HEK293 (cell line): ENCODE measurements around the gene ZNF285.

Experiments used
- ZBTB1 ChIP-seq: fragments of 450-650 bp; formaldehyde crosslinking; IDR thresholded peaks from 2 replicates; pipeline ENCODE4 v1.5.1; 2016; ENCODE audit warnings: missing biosample characterization, missing genetic modification characterization
- ZBTB17 ChIP-seq: fragments of 450-650 bp; formaldehyde crosslinking; IDR thresholded peaks from 2 replicates; pipeline ENCODE4 v1.5.1; 2016; ENCODE audit warnings: missing biosample characterization, missing genetic modification characterization
- ZFP37 ChIP-seq: fragments of 450-650 bp; formaldehyde crosslinking; IDR thresholded peaks from 2 replicates; pipeline ENCODE4 v1.5.1; 2016; ENCODE audit warnings: missing biosample characterization, missing genetic modification characterization
- ZNF19 ChIP-seq: fragments of 450-650 bp; formaldehyde crosslinking; IDR thresholded peaks from 2 replicates; pipeline ENCODE4; 2016; ENCODE audit warnings: missing biosample characterization, missing genetic modification characterization, low read depth
- ZNF416 ChIP-seq: fragments of 450-650 bp; formaldehyde crosslinking; IDR thresholded peaks from 2 replicates; pipeline ENCODE4 v1.5.1; 2016; ENCODE audit warnings: missing biosample characterization, missing genetic modification characterization
- ZNF423 ChIP-seq: fragments of 450-650 bp; formaldehyde crosslinking; IDR thresholded peaks from 2 replicates; pipeline ENCODE4 v1.5.1; 2016; ENCODE audit warnings: missing biosample characterization, missing genetic modification characterization
- ZNF701 ChIP-seq: fragments of 450-650 bp; formaldehyde crosslinking; IDR thresholded peaks from 2 replicates; pipeline ENCODE4 v1.5.1; 2016; ENCODE audit warnings: missing biosample characterization, missing genetic modification characterization
- TF ChIP-seq, protein P1 (sequence below): fragments of 450-650 bp; formaldehyde crosslinking; IDR thresholded peaks from 2 replicates; pipeline ENCODE4 v1.5.1; 2016; ENCODE audit warnings: missing biosample characterization, missing genetic modification characterization
- TF ChIP-seq, protein P2 (sequence below): fragments of 450-650 bp; formaldehyde crosslinking; IDR thresholded peaks from 2 replicates; pipeline ENCODE4 v1.5.1; 2016; ENCODE audit warnings: missing biosample characterization, missing genetic modification characterization
- TF ChIP-seq, protein P3 (sequence below): sonication (generic); formaldehyde crosslinking; IDR thresholded peaks from 2 replicates; pipeline ENCODE4 v1.8.1; 2022; ENCODE audit warnings: mild to moderate bottlenecking, moderate library complexity, missing genetic modification reagents
- TF ChIP-seq, protein P4 (sequence below): fragments of 450-650 bp; formaldehyde crosslinking; IDR thresholded peaks from 2 replicates; pipeline ENCODE4 v1.5.1; 2016; ENCODE audit warnings: missing biosample characterization, missing genetic modification characterization
- TF ChIP-seq, protein P5 (sequence below): fragments of 450-650 bp; formaldehyde crosslinking; IDR thresholded peaks from 2 replicates; pipeline ENCODE4; 2016; ENCODE audit warnings: missing biosample characterization, missing genetic modification characterization
- TF ChIP-seq, protein P6 (sequence below): fragments of 450-650 bp; formaldehyde crosslinking; IDR thresholded peaks from 2 replicates; pipeline ENCODE4 v1.5.1; 2017; ENCODE audit warnings: missing biosample characterization, missing genetic modification characterization
- TF ChIP-seq, protein P7 (sequence below): fragments of 450-650 bp; formaldehyde crosslinking; IDR thresholded peaks from 2 replicates; pipeline ENCODE4 v1.5.1; 2017; ENCODE audit warnings: missing biosample characterization, missing genetic modification characterization

DNA sequence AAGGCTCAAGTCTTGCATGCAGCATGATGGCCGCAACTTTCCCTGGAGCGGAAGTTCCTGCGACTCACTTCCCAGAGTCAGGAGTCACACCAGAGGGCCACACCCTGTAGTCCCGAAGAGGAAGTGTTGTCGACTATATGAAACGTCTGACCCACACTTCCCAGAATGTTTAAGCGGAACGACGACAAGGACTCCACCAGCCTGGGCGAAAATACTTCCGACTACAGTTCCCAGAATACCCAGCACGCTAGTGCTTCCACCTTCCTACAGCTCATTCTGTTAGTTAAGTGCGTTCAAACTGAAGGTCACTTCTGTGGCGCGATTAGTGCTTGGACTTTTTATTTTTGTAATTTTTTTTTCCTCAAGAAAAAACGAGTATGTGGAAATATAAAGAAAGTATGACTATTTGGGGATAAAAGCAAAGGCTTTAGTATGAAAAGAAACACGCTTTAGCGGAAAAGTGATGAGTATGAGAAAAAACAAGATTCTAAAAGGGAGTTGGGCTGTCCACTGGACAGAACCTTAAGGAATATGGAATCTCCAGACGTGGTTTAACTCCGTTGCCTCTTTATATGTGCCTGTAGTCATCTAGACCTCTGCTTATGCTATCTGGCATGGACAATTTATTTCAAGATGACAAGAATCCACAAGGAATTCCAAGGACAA, 29.5 kb downstream of the ZNF285 start:
- TF ChIP-seq, protein P1, sequence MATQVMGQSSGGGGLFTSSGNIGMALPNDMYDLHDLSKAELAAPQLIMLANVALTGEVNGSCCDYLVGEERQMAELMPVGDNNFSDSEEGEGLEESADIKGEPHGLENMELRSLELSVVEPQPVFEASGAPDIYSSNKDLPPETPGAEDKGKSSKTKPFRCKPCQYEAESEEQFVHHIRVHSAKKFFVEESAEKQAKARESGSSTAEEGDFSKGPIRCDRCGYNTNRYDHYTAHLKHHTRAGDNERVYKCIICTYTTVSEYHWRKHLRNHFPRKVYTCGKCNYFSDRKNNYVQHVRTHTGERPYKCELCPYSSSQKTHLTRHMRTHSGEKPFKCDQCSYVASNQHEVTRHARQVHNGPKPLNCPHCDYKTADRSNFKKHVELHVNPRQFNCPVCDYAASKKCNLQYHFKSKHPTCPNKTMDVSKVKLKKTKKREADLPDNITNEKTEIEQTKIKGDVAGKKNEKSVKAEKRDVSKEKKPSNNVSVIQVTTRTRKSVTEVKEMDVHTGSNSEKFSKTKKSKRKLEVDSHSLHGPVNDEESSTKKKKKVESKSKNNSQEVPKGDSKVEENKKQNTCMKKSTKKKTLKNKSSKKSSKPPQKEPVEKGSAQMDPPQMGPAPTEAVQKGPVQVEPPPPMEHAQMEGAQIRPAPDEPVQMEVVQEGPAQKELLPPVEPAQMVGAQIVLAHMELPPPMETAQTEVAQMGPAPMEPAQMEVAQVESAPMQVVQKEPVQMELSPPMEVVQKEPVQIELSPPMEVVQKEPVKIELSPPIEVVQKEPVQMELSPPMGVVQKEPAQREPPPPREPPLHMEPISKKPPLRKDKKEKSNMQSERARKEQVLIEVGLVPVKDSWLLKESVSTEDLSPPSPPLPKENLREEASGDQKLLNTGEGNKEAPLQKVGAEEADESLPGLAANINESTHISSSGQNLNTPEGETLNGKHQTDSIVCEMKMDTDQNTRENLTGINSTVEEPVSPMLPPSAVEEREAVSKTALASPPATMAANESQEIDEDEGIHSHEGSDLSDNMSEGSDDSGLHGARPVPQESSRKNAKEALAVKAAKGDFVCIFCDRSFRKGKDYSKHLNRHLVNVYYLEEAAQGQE (tag by site-specific recombination) = no peak
- TF ChIP-seq, protein P2, sequence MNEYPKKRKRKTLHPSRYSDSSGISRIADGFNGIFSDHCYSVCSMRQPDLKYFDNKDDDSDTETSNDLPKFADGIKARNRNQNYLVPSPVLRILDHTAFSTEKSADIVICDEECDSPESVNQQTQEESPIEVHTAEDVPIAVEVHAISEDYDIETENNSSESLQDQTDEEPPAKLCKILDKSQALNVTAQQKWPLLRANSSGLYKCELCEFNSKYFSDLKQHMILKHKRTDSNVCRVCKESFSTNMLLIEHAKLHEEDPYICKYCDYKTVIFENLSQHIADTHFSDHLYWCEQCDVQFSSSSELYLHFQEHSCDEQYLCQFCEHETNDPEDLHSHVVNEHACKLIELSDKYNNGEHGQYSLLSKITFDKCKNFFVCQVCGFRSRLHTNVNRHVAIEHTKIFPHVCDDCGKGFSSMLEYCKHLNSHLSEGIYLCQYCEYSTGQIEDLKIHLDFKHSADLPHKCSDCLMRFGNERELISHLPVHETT (tag by site-specific recombination) = no peak
- TF ChIP-seq, protein P3, sequence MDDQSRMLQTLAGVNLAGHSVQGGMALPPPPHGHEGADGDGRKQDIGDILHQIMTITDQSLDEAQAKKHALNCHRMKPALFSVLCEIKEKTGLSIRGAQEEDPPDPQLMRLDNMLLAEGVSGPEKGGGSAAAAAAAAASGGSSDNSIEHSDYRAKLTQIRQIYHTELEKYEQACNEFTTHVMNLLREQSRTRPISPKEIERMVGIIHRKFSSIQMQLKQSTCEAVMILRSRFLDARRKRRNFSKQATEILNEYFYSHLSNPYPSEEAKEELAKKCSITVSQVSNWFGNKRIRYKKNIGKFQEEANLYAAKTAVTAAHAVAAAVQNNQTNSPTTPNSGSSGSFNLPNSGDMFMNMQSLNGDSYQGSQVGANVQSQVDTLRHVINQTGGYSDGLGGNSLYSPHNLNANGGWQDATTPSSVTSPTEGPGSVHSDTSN = no peak
- TF ChIP-seq, protein P4, sequence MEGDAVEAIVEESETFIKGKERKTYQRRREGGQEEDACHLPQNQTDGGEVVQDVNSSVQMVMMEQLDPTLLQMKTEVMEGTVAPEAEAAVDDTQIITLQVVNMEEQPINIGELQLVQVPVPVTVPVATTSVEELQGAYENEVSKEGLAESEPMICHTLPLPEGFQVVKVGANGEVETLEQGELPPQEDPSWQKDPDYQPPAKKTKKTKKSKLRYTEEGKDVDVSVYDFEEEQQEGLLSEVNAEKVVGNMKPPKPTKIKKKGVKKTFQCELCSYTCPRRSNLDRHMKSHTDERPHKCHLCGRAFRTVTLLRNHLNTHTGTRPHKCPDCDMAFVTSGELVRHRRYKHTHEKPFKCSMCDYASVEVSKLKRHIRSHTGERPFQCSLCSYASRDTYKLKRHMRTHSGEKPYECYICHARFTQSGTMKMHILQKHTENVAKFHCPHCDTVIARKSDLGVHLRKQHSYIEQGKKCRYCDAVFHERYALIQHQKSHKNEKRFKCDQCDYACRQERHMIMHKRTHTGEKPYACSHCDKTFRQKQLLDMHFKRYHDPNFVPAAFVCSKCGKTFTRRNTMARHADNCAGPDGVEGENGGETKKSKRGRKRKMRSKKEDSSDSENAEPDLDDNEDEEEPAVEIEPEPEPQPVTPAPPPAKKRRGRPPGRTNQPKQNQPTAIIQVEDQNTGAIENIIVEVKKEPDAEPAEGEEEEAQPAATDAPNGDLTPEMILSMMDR (tag by site-specific recombination) = no peak
- TF ChIP-seq ZNF416 (tag by site-specific recombination) (no peak), ZBTB17 (tag by site-specific recombination) (no peak), ZNF701 (tag by site-specific recombination) (no peak), ZFP37 (tag by site-specific recombination) (no peak), ZNF423 (tag by site-specific recombination) (no peak), ZBTB1 (no peak), ZNF19 (tag by site-specific recombination) (no peak)
- TF ChIP-seq, protein P5, sequence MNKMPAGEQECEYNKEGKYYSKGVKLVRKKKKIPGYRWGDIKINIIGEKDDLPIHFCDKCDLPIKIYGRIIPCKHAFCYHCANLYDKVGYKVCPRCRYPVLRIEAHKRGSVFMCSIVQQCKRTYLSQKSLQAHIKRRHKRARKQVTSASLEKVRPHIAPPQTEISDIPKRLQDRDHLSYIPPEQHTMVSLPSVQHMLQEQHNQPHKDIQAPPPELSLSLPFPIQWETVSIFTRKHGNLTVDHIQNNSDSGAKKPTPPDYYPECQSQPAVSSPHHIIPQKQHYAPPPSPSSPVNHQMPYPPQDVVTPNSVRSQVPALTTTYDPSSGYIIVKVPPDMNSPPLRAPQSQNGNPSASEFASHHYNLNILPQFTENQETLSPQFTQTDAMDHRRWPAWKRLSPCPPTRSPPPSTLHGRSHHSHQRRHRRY (tag by site-specific recombination) = no peak
- TF ChIP-seq, protein P6, sequence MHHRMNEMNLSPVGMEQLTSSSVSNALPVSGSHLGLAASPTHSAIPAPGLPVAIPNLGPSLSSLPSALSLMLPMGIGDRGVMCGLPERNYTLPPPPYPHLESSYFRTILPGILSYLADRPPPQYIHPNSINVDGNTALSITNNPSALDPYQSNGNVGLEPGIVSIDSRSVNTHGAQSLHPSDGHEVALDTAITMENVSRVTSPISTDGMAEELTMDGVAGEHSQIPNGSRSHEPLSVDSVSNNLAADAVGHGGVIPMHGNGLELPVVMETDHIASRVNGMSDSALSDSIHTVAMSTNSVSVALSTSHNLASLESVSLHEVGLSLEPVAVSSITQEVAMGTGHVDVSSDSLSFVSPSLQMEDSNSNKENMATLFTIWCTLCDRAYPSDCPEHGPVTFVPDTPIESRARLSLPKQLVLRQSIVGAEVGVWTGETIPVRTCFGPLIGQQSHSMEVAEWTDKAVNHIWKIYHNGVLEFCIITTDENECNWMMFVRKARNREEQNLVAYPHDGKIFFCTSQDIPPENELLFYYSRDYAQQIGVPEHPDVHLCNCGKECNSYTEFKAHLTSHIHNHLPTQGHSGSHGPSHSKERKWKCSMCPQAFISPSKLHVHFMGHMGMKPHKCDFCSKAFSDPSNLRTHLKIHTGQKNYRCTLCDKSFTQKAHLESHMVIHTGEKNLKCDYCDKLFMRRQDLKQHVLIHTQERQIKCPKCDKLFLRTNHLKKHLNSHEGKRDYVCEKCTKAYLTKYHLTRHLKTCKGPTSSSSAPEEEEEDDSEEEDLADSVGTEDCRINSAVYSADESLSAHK = no peak
- TF ChIP-seq, protein P7, sequence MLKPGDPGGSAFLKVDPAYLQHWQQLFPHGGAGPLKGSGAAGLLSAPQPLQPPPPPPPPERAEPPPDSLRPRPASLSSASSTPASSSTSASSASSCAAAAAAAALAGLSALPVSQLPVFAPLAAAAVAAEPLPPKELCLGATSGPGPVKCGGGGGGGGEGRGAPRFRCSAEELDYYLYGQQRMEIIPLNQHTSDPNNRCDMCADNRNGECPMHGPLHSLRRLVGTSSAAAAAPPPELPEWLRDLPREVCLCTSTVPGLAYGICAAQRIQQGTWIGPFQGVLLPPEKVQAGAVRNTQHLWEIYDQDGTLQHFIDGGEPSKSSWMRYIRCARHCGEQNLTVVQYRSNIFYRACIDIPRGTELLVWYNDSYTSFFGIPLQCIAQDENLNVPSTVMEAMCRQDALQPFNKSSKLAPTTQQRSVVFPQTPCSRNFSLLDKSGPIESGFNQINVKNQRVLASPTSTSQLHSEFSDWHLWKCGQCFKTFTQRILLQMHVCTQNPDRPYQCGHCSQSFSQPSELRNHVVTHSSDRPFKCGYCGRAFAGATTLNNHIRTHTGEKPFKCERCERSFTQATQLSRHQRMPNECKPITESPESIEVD (tag by site-specific recombination) = no peak
